HepG2 (cell line): Measurements from ENCODE around the gene CKS1B. TPM values are rescaled to one million over a fixed set of nuclear protein-coding genes. Genes with fewer than 3 reads are reported as not detected.

Source experiments
- AHDC1 ChIP-seq: sonication (generic); formaldehyde crosslinking; IDR thresholded peaks from 2 replicates; pipeline ENCODE4 v1.5.1; 2020; ENCODE audit warnings: mild to moderate bottlenecking, missing genetic modification reagents, borderline replicate concordance
- ARHGAP35 ChIP-seq: sonication (generic); formaldehyde crosslinking; IDR thresholded peaks from 2 replicates; pipeline ENCODE4 v1.9.0; 2022; ENCODE audit warnings: mild to moderate bottlenecking, inconsistent platforms, moderate library complexity, missing genetic modification reagents, borderline replicate concordance
- BRD4 ChIP-seq: sonication (generic); formaldehyde crosslinking; IDR thresholded peaks from 2 replicates; pipeline ENCODE4 v1.4.0; 2020; ENCODE audit warnings: missing genetic modification reagents
- CBX5 ChIP-seq: sonication (generic); formaldehyde crosslinking; IDR thresholded peaks from 2 replicates; pipeline ENCODE4 v1.4.0; 2020; ENCODE audit warnings: missing genetic modification reagents, borderline replicate concordance
- MATR3 ChIP-seq: sonication (generic); formaldehyde crosslinking; IDR thresholded peaks from 2 replicates; pipeline ENCODE4 v1.4.0; 2020; ENCODE audit warnings: missing genetic modification reagents
- NCOA2 ChIP-seq: sonication (generic); formaldehyde crosslinking; IDR thresholded peaks from 2 replicates; pipeline ENCODE4 v1.8.0; 2022; ENCODE audit warnings: inconsistent platforms
- NONO ChIP-seq, 2 experiments: fragments of 450-650 bp in 1 of 2; sonication (generic) in 1 of 2; formaldehyde crosslinking in 1 of 2; IDR thresholded peaks in 1 of 2; conservative IDR thresholded peaks in 1 of 2; 2 replicates each; pipeline versions ENCODE4 v1.6.1 to v1.8.0; 2017 to 2022; ENCODE audit warnings: mild to moderate bottlenecking in 1 of 2, missing genetic modification reagents in 1 of 2, moderate library complexity in 1 of 2
- NPAS2 ChIP-seq: sonication (generic); formaldehyde crosslinking; IDR thresholded peaks from 2 replicates; pipeline ENCODE4 v1.8.0; 2022; ENCODE audit warnings: mild to moderate bottlenecking, missing genetic modification reagents, borderline replicate concordance
- RFX1 ChIP-seq: fragments of 450-650 bp; IDR thresholded peaks from 2 replicates; pipeline ENCODE4 v1.6.1; 2017
- SIN3B ChIP-seq: fragments of 150-350 bp; IDR thresholded peaks from 2 replicates; pipeline ENCODE4 v1.6.1; 2014; ENCODE audit warnings: low read length
- TBP ChIP-seq: sonication (generic); formaldehyde crosslinking; IDR thresholded peaks from 2 replicates; pipeline ENCODE4 v1.5.0; 2020; ENCODE audit warnings: missing genetic modification reagents
- THRA ChIP-seq: sonication (generic); formaldehyde crosslinking; IDR thresholded peaks from 2 replicates; pipeline ENCODE4 v1.4.0; 2020; ENCODE audit warnings: missing genetic modification reagents, borderline replicate concordance
- ZNF251 ChIP-seq: sonication (generic); formaldehyde crosslinking; IDR thresholded peaks from 2 replicates; pipeline ENCODE4 v1.9.0; 2021; ENCODE audit warnings: mild to moderate bottlenecking, missing genetic modification reagents
- ZNF564 ChIP-seq: sonication (generic); formaldehyde crosslinking; IDR thresholded peaks from 2 replicates; pipeline ENCODE4 v1.8.1; 2023; ENCODE audit warnings: mild to moderate bottlenecking, missing genetic modification reagents
- ZNF761 ChIP-seq: sonication (generic); formaldehyde crosslinking; conservative IDR thresholded peaks from 2 replicates; pipeline ENCODE4 v1.4.0; 2020; ENCODE audit warnings: mild to moderate bottlenecking, missing genetic modification reagents
- polyA plus RNA-seq, 8 experiments: library from polyadenylated mRNA; depleted of rRNA in 3 of 8; stranded (reverse) in 7 of 8; unstranded in 1 of 8; fragments of >200 nt; fragmentation: Illumina TruSeq in 4 of 8; extraction: Trizol in 4 of 8; gene quantifications; 2 replicates each; pipeline versions ENCODE4 v1.2.1 to v1.2.3, GENCODE V29; 2011 to 2016; ENCODE audit warnings: low read depth in 4 of 8, missing spikeins in 1 of 8, mixed read lengths in 1 of 8; ENCODE audit not compliant: insufficient read depth in 1 of 8
- total RNA-seq, 5 experiments: library from RNA; depleted of rRNA; stranded (reverse); fragments of >200 nt; fragmentation: Illumina TruSeq; extraction: Trizol; gene quantifications; 2 replicates each; pipeline ENCODE4 v1.2.3, GENCODE V29; 2016; ENCODE audit warnings: low read depth in 1 of 5
- TF ChIP-seq, protein P1 (sequence below), 2 experiments: sonication (generic) in 1 of 2; formaldehyde crosslinking in 1 of 2; IDR thresholded peaks; 2 replicates each; pipeline versions ENCODE4 v1.5.1 to v1.6.1; 2011 to 2020; ENCODE audit warnings: borderline replicate concordance in 1 of 2, low read depth in 1 of 2, low read length in 1 of 2, mild to moderate bottlenecking in 1 of 2, missing genetic modification reagents in 1 of 2, moderate library complexity in 1 of 2
- TF ChIP-seq, protein P2 (sequence below): IDR thresholded peaks from 2 replicates; pipeline ENCODE4 v1.6.1; 2016; ENCODE audit warnings: low read depth

The CKS1B gene
- total and polyA plus RNA-seq, 2 of the 13 experiments (the other 11 are each of a cell fraction or from before 2014, with no cell fraction given) = 217 to 222 TPM

GRCh38 chr1:154961207-154962155 is 13.0 kb upstream of the CKS1B start, which contains the start of gene PYGO2 (continued):
- TF ChIP-seq AHDC1 (CRISPR knock-in tag) (no peak), NPAS2 (0 out of 2 replicates have a peak, but pooled peaks have one; percentile 51), SIN3B (no peak), BRD4 (CRISPR knock-in tag) (peak; percentile 72; the same call in 1 of the 2 replicates), THRA (peak; percentile 37; the same call in 1 of the 2 replicates), RFX1 (no peak), ZNF761 (CRISPR knock-in tag) (peak; percentile 68; the same call in 1 of the 2 replicates), NONO (IDR thresholded peaks at IDR 0.05) (no peak), NONO (CRISPR knock-in tag; conservative IDR thresholded peaks at IDR 0.05) (peak; percentile 85), ARHGAP35 (no peak), MATR3 (no peak), NCOA2 (CRISPR knock-in tag) (peak; percentile 31; the same call in 1 of the 2 replicates), CBX5 (CRISPR knock-in tag) (no peak), ZNF251 (CRISPR knock-in tag) (no peak; the same call in 1 of the 2 replicates), ZNF564 (CRISPR knock-in tag) (peak; percentile 78; the same call in 1 of the 2 replicates), TBP (CRISPR knock-in tag) (no peak)
- TF ChIP-seq, protein P1, sequence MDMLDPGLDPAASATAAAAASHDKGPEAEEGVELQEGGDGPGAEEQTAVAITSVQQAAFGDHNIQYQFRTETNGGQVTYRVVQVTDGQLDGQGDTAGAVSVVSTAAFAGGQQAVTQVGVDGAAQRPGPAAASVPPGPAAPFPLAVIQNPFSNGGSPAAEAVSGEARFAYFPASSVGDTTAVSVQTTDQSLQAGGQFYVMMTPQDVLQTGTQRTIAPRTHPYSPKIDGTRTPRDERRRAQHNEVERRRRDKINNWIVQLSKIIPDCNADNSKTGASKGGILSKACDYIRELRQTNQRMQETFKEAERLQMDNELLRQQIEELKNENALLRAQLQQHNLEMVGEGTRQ (IDR thresholded peaks at IDR 0.05; ENCODE audit: low read depth, low read length) = no peak
- TF ChIP-seq, protein P1 (CRISPR knock-in tag; IDR thresholded peaks at IDR 0.05; ENCODE audit: borderline replicate concordance) = no peak
- TF ChIP-seq, protein P2, sequence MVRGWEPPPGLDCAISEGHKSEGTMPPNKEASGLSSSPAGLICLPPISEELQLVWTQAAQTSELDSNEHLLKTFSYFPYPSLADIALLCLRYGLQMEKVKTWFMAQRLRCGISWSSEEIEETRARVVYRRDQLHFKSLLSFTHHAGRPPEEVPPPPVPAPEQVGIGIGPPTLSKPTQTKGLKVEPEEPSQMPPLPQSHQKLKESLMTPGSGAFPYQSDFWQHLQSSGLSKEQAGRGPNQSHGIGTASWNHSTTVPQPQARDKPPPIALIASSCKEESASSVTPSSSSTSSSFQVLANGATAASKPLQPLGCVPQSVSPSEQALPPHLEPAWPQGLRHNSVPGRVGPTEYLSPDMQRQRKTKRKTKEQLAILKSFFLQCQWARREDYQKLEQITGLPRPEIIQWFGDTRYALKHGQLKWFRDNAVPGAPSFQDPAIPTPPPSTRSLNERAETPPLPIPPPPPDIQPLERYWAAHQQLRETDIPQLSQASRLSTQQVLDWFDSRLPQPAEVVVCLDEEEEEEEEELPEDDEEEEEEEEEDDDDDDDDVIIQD = 0 out of 2 replicates have a peak, but pooled peaks have one; percentile 47
